GM10248 (cell line): ENCODE data around the gene CDHR2.
A peak's percentile ranks its signal among the peaks of the same experiment; 100 is the strongest.

Source experiments
- CTCF ChIA-PET: fragments of 300-600 bp; sonication (Branson Sonifier 250); formaldehyde crosslinking; extraction: SDS; loops from one replicate; lab custom pipeline; 2021; ENCODE audit warnings: antibody characterized with exemption; lab: Yijun Ruan, JAX
- POLR2A ChIA-PET: fragments of 350-650 bp; sonication (Branson Sonifier 250); formaldehyde crosslinking; extraction: SDS; loops from one replicate; lab custom pipeline; 2020; ENCODE audit warnings: antibody characterized with exemption; lab: Yijun Ruan, JAX
- DNase-seq: peaks from one replicate; pipeline ENCODE4 v3.0.0; 2012; ENCODE audit errors: extremely low spot score
- TF ChIP-seq, protein P1 (sequence below): IDR thresholded peaks from 2 replicates; pipeline ENCODE4 v1.5.1; 2012; ENCODE audit warnings: mild to moderate bottlenecking, low read depth; ENCODE audit errors: extremely low read depth, missing control alignments, control extremely low read depth

Gene CDHR2

GRCh38 chr5:176535101-176535663 is 14.0 kb upstream of the CDHR2 start:
- TF ChIP-seq, protein P1, sequence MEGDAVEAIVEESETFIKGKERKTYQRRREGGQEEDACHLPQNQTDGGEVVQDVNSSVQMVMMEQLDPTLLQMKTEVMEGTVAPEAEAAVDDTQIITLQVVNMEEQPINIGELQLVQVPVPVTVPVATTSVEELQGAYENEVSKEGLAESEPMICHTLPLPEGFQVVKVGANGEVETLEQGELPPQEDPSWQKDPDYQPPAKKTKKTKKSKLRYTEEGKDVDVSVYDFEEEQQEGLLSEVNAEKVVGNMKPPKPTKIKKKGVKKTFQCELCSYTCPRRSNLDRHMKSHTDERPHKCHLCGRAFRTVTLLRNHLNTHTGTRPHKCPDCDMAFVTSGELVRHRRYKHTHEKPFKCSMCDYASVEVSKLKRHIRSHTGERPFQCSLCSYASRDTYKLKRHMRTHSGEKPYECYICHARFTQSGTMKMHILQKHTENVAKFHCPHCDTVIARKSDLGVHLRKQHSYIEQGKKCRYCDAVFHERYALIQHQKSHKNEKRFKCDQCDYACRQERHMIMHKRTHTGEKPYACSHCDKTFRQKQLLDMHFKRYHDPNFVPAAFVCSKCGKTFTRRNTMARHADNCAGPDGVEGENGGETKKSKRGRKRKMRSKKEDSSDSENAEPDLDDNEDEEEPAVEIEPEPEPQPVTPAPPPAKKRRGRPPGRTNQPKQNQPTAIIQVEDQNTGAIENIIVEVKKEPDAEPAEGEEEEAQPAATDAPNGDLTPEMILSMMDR: no peak
- ChIA-PET POLR2A (no interaction called here), CTCF (interaction anchor here (1.0 to 2.1 kb wide), 5 partner anchors 8 to 125 kb away, joined by 3 to 11 read pairs (median 3); no protein-coding TSS in a partner anchor)
- DNase-seq: no peak

DNA sequence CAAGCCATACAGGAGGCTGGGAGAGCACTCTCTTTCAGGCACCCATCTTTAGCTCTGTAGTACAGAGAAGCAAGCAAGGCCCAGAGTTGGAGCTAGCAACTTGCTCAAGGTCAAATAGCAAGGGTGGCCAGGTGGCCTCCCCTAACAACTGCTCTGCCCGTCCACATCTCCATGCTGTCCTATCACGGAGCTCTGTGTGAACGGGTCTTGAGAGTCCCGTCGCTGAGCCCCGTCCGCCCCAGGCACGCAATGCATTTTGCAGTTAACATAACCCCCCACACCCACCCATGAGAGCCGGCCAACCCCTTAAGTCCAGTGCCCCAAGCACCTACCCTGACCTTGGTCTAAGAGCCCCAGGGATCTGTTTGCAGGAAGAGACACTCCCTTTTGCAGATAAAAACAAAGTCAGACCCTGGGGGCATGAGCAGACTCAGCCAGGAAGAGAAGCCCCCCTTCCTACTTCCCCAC is 13.4 kb upstream of the CDHR2 start:
- DNase-seq: no peak
- TF ChIP-seq, protein P1: no peak
- ChIA-PET CTCF (interaction anchor here (1.0 to 1.8 kb wide), 4 partner anchors 12 to 125 kb away, joined by 3 read pairs; no protein-coding TSS in a partner anchor), POLR2A (interaction anchor here (0.6 kb wide), 1 partner anchor 25 kb away, joined by 3 read pairs; no protein-coding TSS in a partner anchor)

DNA sequence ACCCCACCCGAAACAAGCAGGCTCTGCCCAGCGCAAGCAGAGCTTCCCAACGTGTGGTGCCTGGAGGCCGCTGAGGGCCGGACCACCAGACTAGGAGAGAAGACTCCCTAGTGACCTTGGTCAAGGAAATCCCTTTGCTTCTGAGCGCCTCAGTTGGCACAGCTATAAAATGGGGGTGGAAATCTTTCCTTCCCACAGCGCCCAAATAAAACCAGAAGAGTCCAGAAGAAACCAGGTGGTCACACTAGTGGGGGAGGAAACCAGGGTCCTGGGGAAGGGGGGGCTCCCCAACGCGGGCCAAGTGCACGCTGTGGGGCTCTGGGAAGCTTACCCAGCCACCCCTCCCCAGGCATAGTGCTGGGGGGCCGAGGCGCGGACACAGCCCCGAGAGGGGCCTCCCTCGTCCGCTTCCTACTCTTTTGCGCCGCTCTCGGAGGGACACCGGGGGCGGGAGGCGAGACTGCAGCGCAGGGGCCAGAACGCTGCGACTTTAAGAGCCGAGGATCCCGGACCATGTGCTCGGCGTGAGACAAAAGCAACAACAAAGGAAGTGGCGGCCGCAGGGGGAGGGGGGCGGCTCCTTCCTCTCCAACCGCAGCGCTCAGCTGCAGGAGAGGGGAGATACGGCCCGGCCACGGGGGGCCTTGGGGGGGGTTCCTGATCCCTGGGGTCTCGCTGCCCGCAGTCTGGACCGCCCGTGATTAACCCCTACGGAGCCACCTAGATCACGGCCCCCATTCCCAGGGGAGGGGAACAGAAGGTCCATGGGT is 12.8 kb upstream of the CDHR2 start:
- peak; percentile 84 for DNase-seq
- ChIA-PET POLR2A (interaction anchor here (0.6 to 1.5 kb wide), 2 partner anchors 26 to 111 kb away, joined by 3 to 4 read pairs; partner anchors contain the start of gene TSPAN17), CTCF (interaction anchor here (1.0 to 1.8 kb wide), 4 partner anchors 13 to 124 kb away, joined by 3 read pairs; no protein-coding TSS in a partner anchor)
- TF ChIP-seq, protein P1: no peak

DNA sequence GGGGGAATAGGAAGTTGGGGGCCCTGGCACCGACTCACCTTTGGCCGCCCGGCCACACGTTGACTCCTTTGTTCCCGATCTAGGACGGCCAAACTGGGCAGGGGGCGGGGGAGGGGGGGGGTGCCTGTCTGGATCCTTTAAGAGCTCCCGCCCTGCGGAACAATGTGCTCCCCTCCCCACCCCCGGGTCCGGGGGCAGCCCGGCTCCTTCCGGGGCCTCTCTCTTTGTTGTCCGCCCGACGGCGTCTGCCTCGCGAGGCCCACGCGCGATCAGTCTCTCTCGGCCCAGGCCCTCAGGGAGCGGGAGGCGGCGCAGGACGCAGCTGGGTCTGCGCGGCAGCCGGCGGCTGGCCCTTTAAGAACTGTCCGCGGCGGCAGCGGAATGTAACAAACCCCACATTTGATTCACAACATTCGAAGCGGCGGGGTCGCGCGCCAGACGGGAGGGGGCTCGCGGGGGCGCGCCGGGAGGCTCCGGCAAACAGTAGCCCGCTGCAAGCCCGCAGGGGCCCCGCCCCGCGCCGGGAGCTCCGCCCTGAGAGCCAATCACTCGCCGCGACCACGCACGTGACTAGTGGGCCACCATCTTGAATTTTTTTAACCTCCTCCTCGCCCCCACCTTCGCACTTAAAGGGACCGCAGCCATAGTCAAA is 12.1 kb upstream of the CDHR2 start, which contains the start of gene RNF44:
Gene RNF44 (minus strand): TSS at position 501 of the 652 bp plus-strand sequence. CDS start 4,930 bp downstream, outside the sequence.
- DNase-seq: peak; percentile 92
- TF ChIP-seq, protein P1: no peak
- POLR2A ChIA-PET: interaction anchor here (1.1 to 2.1 kb wide), 3 partner anchors 13 to 110 kb away, joined by 4 to 9 read pairs (median 4); partner anchors contain the start of genes FAF2 and TSPAN17
- CTCF ChIA-PET: interaction anchor here (0.6 to 1.6 kb wide), 4 partner anchors 14 to 121 kb away, joined by 3 to 5 read pairs (median 4); partner anchors contain the start of gene FAF2

- DNase-seq: peak; percentile 92
- ChIA-PET CTCF (interaction anchor here (1.0 to 1.6 kb wide), 4 partner anchors 19 to 123 kb away, joined by 3 to 5 read pairs (median 4); partner anchors contain the start of gene FAF2), POLR2A (interaction anchor here (0.5 to 2.1 kb wide), 4 partner anchors 13 to 109 kb away, joined by 4 to 9 read pairs (median 4); partner anchors contain the start of genes FAF2 and TSPAN17)
- TF ChIP-seq, protein P1: no peak
These were observed 11.4 kb upstream of the CDHR2 start for GRCh38 chr5:176537554-176538229.
